Transverse colon (tissue), 4 donors: ENCODE results near the gene JPH2. TPM values are rescaled to one million over a fixed set of nuclear protein-coding genes. Genes with fewer than 3 reads are reported as not detected.

Experiments
- DNase-seq: peaks from one replicate; pipeline ENCODE4 v3.0.0-alpha.2; 2019
- H3K27ac ChIP-seq, 4 donors: fragments of 200-600 bp; sonication (generic); 2 replicates each; pipeline ENCODE4 v1.5.1; 2016 to 2018; ENCODE audit warnings: inconsistent platforms in 4 of 4
- H3K27me3 ChIP-seq: fragments of 200-600 bp; sonication (generic); 2 replicates; pipeline ENCODE4 v1.5.1; 2017; ENCODE audit warnings: inconsistent platforms
- H3K36me3 ChIP-seq, 4 donors: fragments of 200-600 bp; sonication (generic); 2 replicates each; pipeline ENCODE4 v1.5.1; 2017 to 2019; ENCODE audit warnings: inconsistent platforms in 4 of 4
- H3K4me1 ChIP-seq, 4 donors: fragments of 200-600 bp; sonication (generic); 2 replicates each; pipeline ENCODE4 v1.5.1; 2017 to 2020; ENCODE audit warnings: inconsistent platforms in 4 of 4
- H3K4me3 ChIP-seq, 4 donors: fragments of 200-600 bp; sonication (generic); 1 replicate in 1 of 4; 2 replicates in 3 of 4; pipeline versions ENCODE4 v1.5.1 to v1.6.1; 2017 to 2019; ENCODE audit warnings: inconsistent platforms in 4 of 4
- H3K9me3 ChIP-seq, 2 donors: fragments of 200-600 bp; sonication (generic); 2 replicates each; pipeline ENCODE4 v1.5.1; 2017 to 2019; ENCODE audit warnings: inconsistent platforms in 2 of 2
- EP300 ChIP-seq: sonication (generic); formaldehyde crosslinking; IDR thresholded peaks from one replicate; pipeline ENCODE4 v1.6.1; 2017; ENCODE audit warnings: antibody characterized with exemption, low read depth
- POLR2A ChIP-seq: fragments of 450-650 bp; IDR thresholded peaks from one replicate; pipeline ENCODE4 v1.6.1; 2016; ENCODE audit warnings: antibody characterized with exemption, mild to moderate bottlenecking, moderate library complexity
- POLR2AphosphoS5 ChIP-seq, 3 donors: sonication (generic); formaldehyde crosslinking; IDR thresholded peaks; one replicate each; pipeline ENCODE4 v1.6.1; 2016; ENCODE audit warnings: antibody characterized with exemption in 3 of 3
- WGBS, 2 donors: methylation state at CpG; one replicate each; pipeline ENCODE4 v1.1.5; 2018; ENCODE audit warnings: low coverage in 1 of 2; 5-methylcytosine and 5-hydroxymethylcytosine counted together
- in situ Hi-C, 4 donors: fragments of 200-750 bp; cut with MboI; loops; one replicate each; pipeline versions ENCODE4 v1.15.0 to v1.15.1; 2017; ENCODE audit warnings: low sequenced_read_pairs in 3 of 4, low pct_ligation_motif_present in 1 of 4, low pct_unique_long_range_greater_than_20kb in 1 of 4
- intact Hi-C: fragments of 100-400 bp; cut with DNase I; formaldehyde crosslinking; loops from one replicate; pipeline ENCODE4 v1.15.1; 2023; ENCODE audit warnings: low total_unique reads
- total RNA-seq, 4 donors: library from RNA; depleted of rRNA; stranded (reverse); fragments of >200 nt; gene quantifications; one replicate each; pipeline ENCODE4 v1.1.0, GENCODE V29; 2016
- TF ChIP-seq, protein P1 (sequence below), 5 experiments: fragments of 200-600 bp in 3 of 5; fragments of 450-650 bp in 2 of 5; sonication (generic) in 3 of 5; IDR thresholded peaks; 1 replicate in 2 of 5; 2 replicates in 3 of 5; pipeline ENCODE4 v1.5.1; 2016 to 2017; ENCODE audit warnings: antibody characterized with exemption in 5 of 5, inconsistent platforms in 3 of 5, mild to moderate bottlenecking in 2 of 5, moderate library complexity in 1 of 5

Gene JPH2
- total RNA-seq, 4 donors from 2014 or later: 9.8 to 216 (median 18.3) TPM

DNA sequence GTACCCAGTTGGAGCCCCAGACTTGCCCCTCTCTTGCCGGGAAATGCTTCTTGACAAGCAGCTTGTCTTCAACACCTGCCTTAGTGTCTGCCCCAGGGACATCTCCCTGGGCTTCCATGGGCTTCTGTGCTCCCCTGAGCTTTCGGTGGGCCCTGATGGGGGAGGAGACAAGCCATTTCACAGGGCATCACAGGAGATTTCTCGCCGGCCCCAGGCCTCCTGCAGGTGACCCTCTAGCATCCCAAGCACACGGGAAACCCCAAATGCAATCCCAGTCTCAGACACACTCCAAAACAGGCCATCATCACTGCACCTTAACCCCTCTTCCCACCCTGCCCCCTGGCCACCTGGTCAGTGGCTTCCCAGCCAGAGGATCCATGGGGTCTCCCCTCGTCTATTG is 74.5 kb downstream of the JPH2 start:
- TF ChIP-seq, protein P1, sequence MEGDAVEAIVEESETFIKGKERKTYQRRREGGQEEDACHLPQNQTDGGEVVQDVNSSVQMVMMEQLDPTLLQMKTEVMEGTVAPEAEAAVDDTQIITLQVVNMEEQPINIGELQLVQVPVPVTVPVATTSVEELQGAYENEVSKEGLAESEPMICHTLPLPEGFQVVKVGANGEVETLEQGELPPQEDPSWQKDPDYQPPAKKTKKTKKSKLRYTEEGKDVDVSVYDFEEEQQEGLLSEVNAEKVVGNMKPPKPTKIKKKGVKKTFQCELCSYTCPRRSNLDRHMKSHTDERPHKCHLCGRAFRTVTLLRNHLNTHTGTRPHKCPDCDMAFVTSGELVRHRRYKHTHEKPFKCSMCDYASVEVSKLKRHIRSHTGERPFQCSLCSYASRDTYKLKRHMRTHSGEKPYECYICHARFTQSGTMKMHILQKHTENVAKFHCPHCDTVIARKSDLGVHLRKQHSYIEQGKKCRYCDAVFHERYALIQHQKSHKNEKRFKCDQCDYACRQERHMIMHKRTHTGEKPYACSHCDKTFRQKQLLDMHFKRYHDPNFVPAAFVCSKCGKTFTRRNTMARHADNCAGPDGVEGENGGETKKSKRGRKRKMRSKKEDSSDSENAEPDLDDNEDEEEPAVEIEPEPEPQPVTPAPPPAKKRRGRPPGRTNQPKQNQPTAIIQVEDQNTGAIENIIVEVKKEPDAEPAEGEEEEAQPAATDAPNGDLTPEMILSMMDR (IDR thresholded peaks at IDR 0.05): no peak
- TF ChIP-seq POLR2A (no peak), POLR2AphosphoS5 (IDR thresholded peaks at IDR 0.05) (no peak), EP300 (no peak)
- H3K27me3 ChIP-seq: peaks cover 21% of the 10 kb centered on the region
- no peaks in the 10 kb centered on the region for H3K36me3 ChIP-seq
- H3K27ac ChIP-seq: peak overlapping the region in 2 of 4 donors; percentile 60 to 68
- 70 to 80% methylated on average over 1 to 6 of the region's 6 CpGs for WGBS, 2 donors
- peaks cover 0 to 4% of the 10 kb centered on the region in 2 donors for H3K9me3 ChIP-seq
- intact Hi-C loops: no loop called here
- H3K4me3 ChIP-seq: no peak overlapping the region
- DNase-seq: no peak
- in situ Hi-C loops: loop anchor here in 2 of 4 donors (5.0 to 25.0 kb wide), 2 partner anchors 80 to 200 kb away; partner anchors contain the start of gene FITM2 (in 1 of the 2)
- peaks cover 0 to 8% (median 5%) of the 10 kb centered on the region in 4 donors for H3K4me1 ChIP-seq

DNA sequence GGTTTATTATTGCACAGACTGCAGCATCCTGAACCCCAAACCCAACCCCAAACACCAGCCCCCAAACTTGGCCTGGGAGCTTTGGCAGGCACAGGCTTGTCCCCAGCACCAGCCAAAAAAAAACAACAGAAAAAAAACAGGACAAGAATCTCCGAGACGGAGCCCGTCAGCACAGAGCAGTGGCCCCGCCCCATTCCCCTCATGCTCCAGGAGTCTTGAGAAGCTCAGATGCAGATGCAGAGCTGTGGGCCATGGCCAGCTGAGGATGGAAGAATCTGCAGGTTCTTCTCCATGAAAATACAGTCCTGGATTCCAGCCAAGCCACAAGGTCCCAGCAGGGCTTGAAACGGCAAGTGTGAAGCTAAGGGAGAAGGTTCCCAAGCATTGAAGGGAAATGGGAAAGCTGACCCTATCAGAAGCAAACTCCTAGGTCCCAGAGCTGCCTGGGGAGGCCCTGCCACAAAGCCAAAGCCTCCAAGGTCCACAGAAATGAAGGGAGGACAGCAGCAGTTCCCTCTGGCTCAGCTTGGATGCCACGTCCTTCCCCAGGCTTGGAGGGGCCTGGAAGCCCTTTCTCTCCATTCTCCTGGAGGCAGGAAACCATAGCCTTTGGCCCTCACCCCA is 75.2 kb downstream of the JPH2 start:
- Histone ChIP-seq H3K9me3 (peaks cover 0 to 4% of the 10 kb centered on the region in 2 donors), H3K4me3 (no peak overlapping the region), H3K27ac (peak overlapping the region in 2 of 4 donors; percentile 60 to 68), H3K4me1 (peaks cover 0 to 8% (median 5%) of the 10 kb centered on the region in 4 donors), H3K36me3 (no peaks in the 10 kb centered on the region), H3K27me3 (peaks cover 21% of the 10 kb centered on the region)
- no peak for TF ChIP-seq POLR2AphosphoS5 (IDR thresholded peaks at IDR 0.05)
- TF ChIP-seq POLR2A: no peak
- TF ChIP-seq EP300: no peak
- TF ChIP-seq, protein P1 (IDR thresholded peaks at IDR 0.05): no peak
- peak; percentile 19 for DNase-seq
- in situ Hi-C loops (loop anchor here in 2 of 4 donors (5.0 to 25.0 kb wide), 2 partner anchors 80 to 200 kb away; partner anchors contain the start of gene FITM2 (in 1 of the 2)), intact Hi-C loops (no loop called here)
- WGBS, 2 donors: 28% methylated on average over 6 of the region's 6 CpGs; no CpG with 5 or more reads in 1 of the 2 donors

DNA sequence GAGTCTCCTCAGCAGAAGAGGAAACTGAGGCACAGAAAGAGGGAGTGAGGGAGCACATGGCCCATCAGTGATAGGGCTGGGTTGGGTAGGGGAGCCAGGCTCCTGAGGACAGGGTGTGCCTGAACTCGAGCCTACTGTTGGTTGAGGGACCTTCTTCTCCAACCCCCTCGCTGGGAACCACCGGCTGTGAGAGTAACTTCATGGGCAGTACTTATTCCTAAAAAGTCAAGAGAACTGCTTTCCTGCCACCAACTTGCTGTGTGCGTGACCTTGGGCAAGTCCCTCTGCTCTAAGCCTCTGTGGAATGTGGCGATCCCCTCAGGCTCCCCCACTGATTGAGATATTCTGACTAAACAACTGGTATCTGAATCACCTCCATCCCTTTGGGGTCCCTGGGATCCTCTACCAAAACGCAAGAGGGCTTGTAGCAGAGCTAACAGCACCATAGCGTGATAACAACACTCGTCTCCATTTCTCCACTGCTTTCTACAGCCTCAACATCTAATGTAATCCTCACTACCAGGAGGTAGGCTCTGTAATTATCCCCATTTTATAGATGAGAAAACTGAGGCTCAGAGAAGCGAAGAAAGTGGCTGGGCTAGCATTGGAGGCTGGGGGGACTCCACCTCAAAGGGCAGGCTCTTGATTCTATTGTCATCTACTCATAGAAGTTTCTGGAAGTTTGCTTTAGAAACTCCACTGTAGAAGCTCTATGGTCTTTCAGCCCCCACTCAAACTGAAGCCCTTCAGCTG is 76.0 kb downstream of the JPH2 start:
- H3K27me3 ChIP-seq: peaks cover 16% of the 10 kb centered on the region
- in situ Hi-C loops: loop anchor here in 2 of 4 donors (5.0 to 25.0 kb wide), 2 partner anchors 81 to 201 kb away; partner anchors contain the start of gene FITM2 (in 1 of the 2)

More for the DNA sequence above, 76.0 kb downstream of the JPH2 start:
- DNase-seq: no peak
- peaks cover 0 to 4% of the 10 kb centered on the region in 2 donors for H3K9me3 ChIP-seq
- peak overlapping the region in 2 of 4 donors; percentile 60 to 68 for H3K27ac ChIP-seq
- intact Hi-C loops: no loop called here
- H3K36me3 ChIP-seq: no peaks in the 10 kb centered on the region
- 77 to 100% methylated on average over 1 to 9 of the region's 9 CpGs for WGBS, 2 donors
- H3K4me1 ChIP-seq: peaks cover 0 to 8% (median under 1%) of the 10 kb centered on the region in 4 donors
- no peak overlapping the region for H3K4me3 ChIP-seq
- TF ChIP-seq POLR2AphosphoS5 (IDR thresholded peaks at IDR 0.05) (no peak), EP300 (no peak), POLR2A (no peak)
- TF ChIP-seq, protein P1 (IDR thresholded peaks at IDR 0.05): no peak
